Measurements from ENCODE around the gene CTBP2.

Gene CTBP2

DNA sequence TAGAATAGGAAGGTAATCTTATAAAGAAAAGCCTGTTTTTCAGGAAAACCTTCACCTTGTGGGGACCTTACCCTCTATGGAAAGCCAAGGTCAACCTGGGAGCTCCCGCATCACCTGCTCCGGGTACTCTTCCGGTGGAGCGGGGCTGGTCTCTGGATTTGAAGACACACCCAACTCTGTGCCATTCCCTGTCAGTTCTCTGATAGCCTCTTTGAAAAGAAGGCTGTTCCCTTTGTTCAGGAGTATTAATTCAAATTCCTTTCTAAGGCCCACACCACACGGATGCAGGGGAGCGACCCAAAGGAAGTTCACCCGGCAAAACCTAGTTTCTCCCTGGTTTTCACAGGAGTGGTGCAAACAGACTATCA lies 10.7 kb downstream of the CTBP2 start:
- Mint-ChIP-seq H3K27me3 (ENCODE audit: low read depth, poor library complexity) (no peaks in the 10 kb centered on the region), H3K9me3 (no peaks in the 10 kb centered on the region), H3K36me3 (ENCODE audit: low read depth) (peaks cover 39% of the 10 kb centered on the region), H3K4me1 (peaks cover 90% of the 10 kb centered on the region), H3K27ac (peak overlapping the region; percentile 26), H3K4me3 (no peak overlapping the region)
- DNase-seq, result no peak
- TF ChIP-seq, protein P1, sequence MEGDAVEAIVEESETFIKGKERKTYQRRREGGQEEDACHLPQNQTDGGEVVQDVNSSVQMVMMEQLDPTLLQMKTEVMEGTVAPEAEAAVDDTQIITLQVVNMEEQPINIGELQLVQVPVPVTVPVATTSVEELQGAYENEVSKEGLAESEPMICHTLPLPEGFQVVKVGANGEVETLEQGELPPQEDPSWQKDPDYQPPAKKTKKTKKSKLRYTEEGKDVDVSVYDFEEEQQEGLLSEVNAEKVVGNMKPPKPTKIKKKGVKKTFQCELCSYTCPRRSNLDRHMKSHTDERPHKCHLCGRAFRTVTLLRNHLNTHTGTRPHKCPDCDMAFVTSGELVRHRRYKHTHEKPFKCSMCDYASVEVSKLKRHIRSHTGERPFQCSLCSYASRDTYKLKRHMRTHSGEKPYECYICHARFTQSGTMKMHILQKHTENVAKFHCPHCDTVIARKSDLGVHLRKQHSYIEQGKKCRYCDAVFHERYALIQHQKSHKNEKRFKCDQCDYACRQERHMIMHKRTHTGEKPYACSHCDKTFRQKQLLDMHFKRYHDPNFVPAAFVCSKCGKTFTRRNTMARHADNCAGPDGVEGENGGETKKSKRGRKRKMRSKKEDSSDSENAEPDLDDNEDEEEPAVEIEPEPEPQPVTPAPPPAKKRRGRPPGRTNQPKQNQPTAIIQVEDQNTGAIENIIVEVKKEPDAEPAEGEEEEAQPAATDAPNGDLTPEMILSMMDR (IDR thresholded peaks at IDR 0.05), result no peak

DNA sequence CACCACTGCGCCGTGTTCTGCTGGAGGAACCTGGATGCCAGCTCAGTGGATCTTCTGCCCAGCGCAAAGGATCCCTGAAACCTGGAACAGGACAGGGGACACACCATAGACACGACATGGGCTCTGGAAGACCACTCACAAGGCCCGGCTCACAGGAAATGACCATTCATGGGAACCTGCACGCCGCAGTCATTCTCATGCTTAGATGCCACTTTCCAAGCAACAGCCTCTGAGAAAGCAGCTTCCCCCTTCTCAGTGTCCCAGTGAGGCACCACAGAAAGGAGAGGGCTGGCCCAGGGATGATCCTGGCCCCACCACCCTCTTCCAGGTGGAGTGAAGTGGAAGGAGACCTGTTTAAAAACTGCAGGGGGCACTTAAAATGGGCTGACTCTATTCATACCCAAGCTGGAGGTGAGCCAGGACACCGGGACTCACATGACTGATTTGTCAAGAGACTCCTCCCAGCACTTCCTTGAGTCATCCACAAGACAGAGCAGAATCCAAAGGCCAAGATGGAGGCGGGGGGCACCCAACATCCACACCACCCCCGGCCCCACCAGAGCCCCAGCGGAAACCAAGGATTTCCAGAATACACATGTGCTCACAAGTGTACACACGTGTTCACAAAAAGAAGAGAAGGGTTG lies 11.2 kb downstream of the CTBP2 start:
- no peak for DNase-seq
- H3K27ac Mint-ChIP-seq, result peak overlapping the region; percentile 30

DNA sequence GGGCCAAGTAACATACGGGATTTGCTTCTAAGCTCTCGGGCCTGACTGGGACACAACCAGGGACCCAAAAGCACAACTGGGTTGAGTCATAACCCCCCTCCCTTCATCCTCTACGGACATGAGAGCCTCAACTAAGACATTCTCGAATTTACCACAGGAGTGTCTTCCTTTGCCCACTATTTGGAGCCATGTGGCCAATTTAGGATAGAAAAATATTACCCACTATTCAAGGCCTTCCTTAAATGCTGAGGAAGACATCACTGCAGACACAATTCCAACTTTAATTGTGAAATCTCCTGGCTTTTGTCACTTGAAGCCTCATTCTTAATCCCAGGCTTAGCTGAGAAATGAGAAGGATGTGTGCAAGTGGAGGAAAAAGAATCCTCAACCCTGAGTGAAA lies 11.8 kb downstream of the CTBP2 start:
- H3K4me3 Mint-ChIP-seq, result no peak overlapping the region
- no peaks in the 10 kb centered on the region for H3K27me3 Mint-ChIP-seq (ENCODE audit: low read depth, poor library complexity)
- TF ChIP-seq, protein P1 (IDR thresholded peaks at IDR 0.05), result no peak
- H3K4me1 Mint-ChIP-seq, result peaks cover 90% of the 10 kb centered on the region
- no peaks in the 10 kb centered on the region for H3K9me3 Mint-ChIP-seq
- H3K36me3 Mint-ChIP-seq (ENCODE audit: low read depth), result peaks cover 49% of the 10 kb centered on the region
- peak overlapping the region; percentile 93 for H3K27ac Mint-ChIP-seq
- DNase-seq, result no peak

More for the DNA sequence above, 11.2 kb downstream of the CTBP2 start:
- Mint-ChIP-seq H3K4me3 (no peak overlapping the region), H3K27me3 (ENCODE audit: low read depth, poor library complexity) (no peaks in the 10 kb centered on the region), H3K4me1 (peaks cover 90% of the 10 kb centered on the region), H3K36me3 (ENCODE audit: low read depth) (peaks cover 43% of the 10 kb centered on the region), H3K9me3 (no peaks in the 10 kb centered on the region)
- TF ChIP-seq, protein P1 (IDR thresholded peaks at IDR 0.05), result no peak

DNA sequence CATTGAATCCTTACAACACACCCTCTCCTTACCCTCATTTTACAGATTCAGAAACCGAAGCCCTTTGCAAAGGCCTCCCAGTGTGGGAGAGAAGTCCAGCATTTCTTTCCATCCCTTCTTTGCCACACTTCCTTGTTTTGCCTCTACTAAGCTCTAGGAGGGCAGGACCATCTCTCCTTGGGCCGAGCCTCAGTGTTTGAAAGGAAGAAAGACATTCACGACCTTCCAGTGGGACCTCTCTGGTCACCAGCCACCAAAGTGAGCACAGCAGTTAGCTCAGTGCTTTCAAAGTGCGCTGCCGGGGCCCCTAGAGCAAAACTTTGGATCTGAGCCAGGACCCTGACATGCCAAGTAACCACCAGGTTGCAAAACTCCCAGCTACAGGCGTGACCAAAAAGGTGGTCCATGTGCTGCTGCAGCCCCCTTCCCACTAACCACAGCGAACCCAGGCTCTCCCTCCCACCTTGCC lies 12.4 kb downstream of the CTBP2 start:
- peak overlapping the region; percentile 93 for H3K27ac Mint-ChIP-seq
- peaks cover 2% of the 10 kb centered on the region for H3K27me3 Mint-ChIP-seq (ENCODE audit: low read depth, poor library complexity)
- H3K4me3 Mint-ChIP-seq, result no peak overlapping the region
- no peak for DNase-seq
- H3K4me1 Mint-ChIP-seq, result peaks cover 86% of the 10 kb centered on the region
- no peaks in the 10 kb centered on the region for H3K9me3 Mint-ChIP-seq
- TF ChIP-seq, protein P1 (IDR thresholded peaks at IDR 0.05), result no peak
- peaks cover 49% of the 10 kb centered on the region for H3K36me3 Mint-ChIP-seq (ENCODE audit: low read depth)

DNA sequence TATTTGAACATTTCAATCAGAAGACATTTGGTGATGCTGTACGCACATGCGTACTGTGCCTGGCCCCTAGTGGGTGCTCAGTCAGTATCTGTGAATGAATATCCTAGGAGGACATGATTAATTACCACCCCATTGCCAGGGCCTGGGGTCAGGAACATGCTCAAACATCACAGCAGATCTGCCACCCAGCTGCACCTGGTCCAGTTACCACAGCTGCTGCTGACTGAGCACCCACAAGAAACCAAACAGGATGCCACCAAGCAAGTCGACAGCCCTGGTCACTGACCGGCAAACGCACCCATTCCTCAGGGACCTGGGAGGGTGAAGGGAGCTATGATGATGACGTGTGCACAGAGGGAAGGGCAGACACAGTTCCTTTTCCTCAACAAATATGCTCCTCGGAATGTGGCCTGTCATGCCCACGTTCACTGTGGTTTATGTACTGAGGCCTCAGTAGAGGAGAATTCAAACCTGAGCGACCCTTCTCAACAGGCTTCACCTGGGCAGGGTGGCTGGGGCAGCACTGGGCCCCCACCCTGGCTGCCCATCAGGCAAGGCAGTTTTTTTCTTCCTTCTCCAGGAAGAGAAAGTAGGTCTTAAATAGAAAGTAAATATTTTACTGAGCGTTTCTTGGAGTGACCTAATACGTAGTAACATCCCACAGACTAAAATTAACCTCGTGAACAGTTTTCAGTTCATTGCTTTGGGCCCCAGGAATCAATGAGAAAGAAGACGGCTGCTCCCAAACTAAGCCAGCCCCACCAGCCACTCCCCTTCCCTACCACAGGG lies 13.4 kb downstream of the CTBP2 start:
- no peak for DNase-seq
- H3K4me3 Mint-ChIP-seq, result no peak overlapping the region
- H3K27ac Mint-ChIP-seq, result peak overlapping the region; percentile 75
- H3K4me1 Mint-ChIP-seq, result peaks cover 87% of the 10 kb centered on the region
- TF ChIP-seq, protein P1 (IDR thresholded peaks at IDR 0.05), result no peak
- H3K27me3 Mint-ChIP-seq (ENCODE audit: low read depth, poor library complexity), result peaks cover 3% of the 10 kb centered on the region
- H3K9me3 Mint-ChIP-seq, result no peaks in the 10 kb centered on the region
- H3K36me3 Mint-ChIP-seq (ENCODE audit: low read depth), result peaks cover 50% of the 10 kb centered on the region

Measured in nephron progenitor cell (in vitro differentiated cells).